Measurements from ENCODE around the gene TEX14.

DNA sequence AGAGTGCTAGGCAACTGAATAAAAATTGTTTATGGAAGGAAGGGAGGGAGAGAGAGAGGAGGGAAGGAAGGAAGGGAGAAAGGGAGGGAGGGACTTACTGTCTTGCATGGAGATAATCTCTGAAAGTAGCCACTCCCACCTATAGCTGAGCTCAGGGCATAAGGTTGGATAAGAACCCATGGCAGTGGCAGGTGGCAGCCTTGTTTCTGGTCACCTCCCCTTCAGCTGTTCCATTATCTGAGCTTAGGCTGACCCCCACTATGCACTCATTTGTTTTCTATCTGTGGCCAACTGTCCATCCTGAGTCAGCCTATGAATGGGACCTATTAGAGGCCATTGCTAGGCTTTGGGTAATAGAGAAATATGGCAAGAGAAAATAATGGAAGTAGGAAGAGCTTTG, 152.1 kb downstream of the TEX14 start:
- TF ChIP-seq, protein P1, sequence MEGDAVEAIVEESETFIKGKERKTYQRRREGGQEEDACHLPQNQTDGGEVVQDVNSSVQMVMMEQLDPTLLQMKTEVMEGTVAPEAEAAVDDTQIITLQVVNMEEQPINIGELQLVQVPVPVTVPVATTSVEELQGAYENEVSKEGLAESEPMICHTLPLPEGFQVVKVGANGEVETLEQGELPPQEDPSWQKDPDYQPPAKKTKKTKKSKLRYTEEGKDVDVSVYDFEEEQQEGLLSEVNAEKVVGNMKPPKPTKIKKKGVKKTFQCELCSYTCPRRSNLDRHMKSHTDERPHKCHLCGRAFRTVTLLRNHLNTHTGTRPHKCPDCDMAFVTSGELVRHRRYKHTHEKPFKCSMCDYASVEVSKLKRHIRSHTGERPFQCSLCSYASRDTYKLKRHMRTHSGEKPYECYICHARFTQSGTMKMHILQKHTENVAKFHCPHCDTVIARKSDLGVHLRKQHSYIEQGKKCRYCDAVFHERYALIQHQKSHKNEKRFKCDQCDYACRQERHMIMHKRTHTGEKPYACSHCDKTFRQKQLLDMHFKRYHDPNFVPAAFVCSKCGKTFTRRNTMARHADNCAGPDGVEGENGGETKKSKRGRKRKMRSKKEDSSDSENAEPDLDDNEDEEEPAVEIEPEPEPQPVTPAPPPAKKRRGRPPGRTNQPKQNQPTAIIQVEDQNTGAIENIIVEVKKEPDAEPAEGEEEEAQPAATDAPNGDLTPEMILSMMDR (optimal IDR thresholded peaks at IDR 0.05 in 1 of 3, IDR thresholded peaks at IDR 0.05 in 1 of 3, conservative IDR thresholded peaks at IDR 0.05 in 1 of 3; ENCODE audit: extremely low read depth in 1 of 3, insufficient read depth in 2 of 3, low read length in 3 of 3) = no peak
- TF ChIP-seq EZH2 (IDR thresholded peaks at IDR 0.05; ENCODE audit: low read length) = no peak

Measured in keratinocyte (primary cell).